ENCODE measurements around the gene ZKSCAN1.

- TF ChIP-seq CTCF (IDR thresholded peaks at IDR 0.05; ENCODE audit: low read depth, low read length, poor library complexity, severe bottlenecking) = no peak
- no peak for TF ChIP-seq EZH2phosphoT487 (IDR thresholded peaks at IDR 0.05; ENCODE audit: borderline replicate concordance, low read length)
Observed at GRCh38 chr7:99974681-99975080, 40.7 kb upstream of the ZKSCAN1 start.
